GM12878 (cell line): ENCODE results near the gene ARR3. TPM values are rescaled to one million over a fixed set of nuclear protein-coding genes. Genes with fewer than 3 reads are reported as not detected.

Source experiments
- ATAC-seq: fragments of 200-7000 bp; cut with Tn5 transposase; 3 replicates; pipeline ENCODE4 v1.9.1; 2020; ENCODE audit warnings: mild to moderate bottlenecking, moderate library complexity
- BruUV-seq: library from RNA; stranded (reverse); fragments of 400-500 nt; replicated peaks from 2 replicates; lab custom pipeline; 2021; lab: Mats Ljungman, UMichigan
- CTCF ChIA-PET: fragments of 300-600 bp; sonication (Branson Sonifier 250); formaldehyde crosslinking; extraction: SDS; loops from one replicate; lab custom pipeline; 2021; ENCODE audit warnings: inconsistent platforms; lab: Yijun Ruan, JAX
- POLR2A ChIA-PET: fragments of 350-600 bp; formaldehyde crosslinking; extraction: SDS; loops from one replicate; lab custom pipeline; 2021; ENCODE audit warnings: inconsistent platforms; lab: Charles Lee
- RAD21 ChIA-PET: fragments of 300-600 bp; sonication (Branson Sonifier 250); formaldehyde crosslinking; loops from one replicate; lab custom pipeline; 2023; ENCODE audit warnings: antibody characterized with exemption; ENCODE audit not compliant: unreplicated experiment; lab: Charles Lee
- SMC1A ChIA-PET: fragments of 300-600 bp; sonication (Branson Sonifier 250); formaldehyde crosslinking; loops from one replicate; lab custom pipeline; 2023; ENCODE audit not compliant: unreplicated experiment, uncharacterized antibody; lab: Charles Lee
- DNase-seq: peaks from one replicate; pipeline ENCODE4 v3.0.0-alpha.2; 2011; ENCODE audit warnings: low read depth, low spot score
- FAIRE-seq: peaks from 3 replicates; lab custom pipeline; 2011; peaks lifted over from hg19 to GRCh38; lab: Jason Lieb, UNC
- H2AFZ ChIP-seq: 2 replicates; pipeline ENCODE4 v1.6.0; 2011; ENCODE audit warnings: low read depth, low read length, control low read depth; ENCODE audit not compliant: control insufficient read depth
- H3K27ac ChIP-seq: 2 replicates; pipeline ENCODE4 v1.5.1; 2011; ENCODE audit warnings: control low read depth; ENCODE audit not compliant: control insufficient read depth, insufficient read depth
- H3K27me3 ChIP-seq, 2 experiments: replicated peaks in 1 of 2; 2 replicates each; pipeline versions ENCODE4 v1.6.0 to v1.6.1; 2011; ENCODE audit warnings: low read length in 1 of 2; ENCODE audit not compliant: control insufficient read depth in 2 of 2, insufficient read depth in 2 of 2
- H3K36me3 ChIP-seq, 2 experiments: 2 replicates each; pipeline ENCODE4 v1.5.1; 2011; ENCODE audit warnings: low read length in 1 of 2; ENCODE audit not compliant: control insufficient read depth in 2 of 2, insufficient read depth in 2 of 2
- H3K4me1 ChIP-seq: 2 replicates; pipeline ENCODE4 v1.6.1; 2011; ENCODE audit warnings: mild to moderate bottlenecking, low read length, moderate library complexity, mixed read lengths; ENCODE audit not compliant: control insufficient read depth, insufficient read depth
- H3K4me2 ChIP-seq: 2 replicates; pipeline ENCODE4 v1.6.0; 2011; ENCODE audit warnings: control low read depth; ENCODE audit not compliant: control insufficient read depth, insufficient read depth
- H3K4me3 ChIP-seq: fragments of 200-600 bp; sonication (generic); 2 replicates; pipeline ENCODE4 v1.5.1; 2016
- H3K79me2 ChIP-seq: 2 replicates; pipeline ENCODE4 v1.6.0; 2011; ENCODE audit warnings: low read length; ENCODE audit not compliant: control insufficient read depth, insufficient read depth
- H3K9ac ChIP-seq: 2 replicates; pipeline ENCODE4 v1.8.0; 2011; ENCODE audit warnings: low read length, control low read depth, mixed read lengths; ENCODE audit not compliant: control insufficient read depth, insufficient read depth
- H3K9me3 ChIP-seq: replicated peaks from 3 replicates; pipeline ENCODE4 v1.5.1; 2011; ENCODE audit warnings: mild to moderate bottlenecking, low read length; ENCODE audit not compliant: control insufficient read depth, insufficient read depth
- H4K20me1 ChIP-seq: 2 replicates; pipeline ENCODE4 v1.6.0; 2011; ENCODE audit not compliant: control insufficient read depth, insufficient read depth
- BHLHE40 ChIP-seq, 2 experiments: fragments of 450-650 bp in 1 of 2; IDR thresholded peaks; 2 replicates each; pipeline ENCODE4 v1.6.1; 2011 to 2017; ENCODE audit warnings: low read depth in 2 of 2, borderline replicate concordance in 1 of 2, improper control_type of control experiment in 1 of 2, low read length in 1 of 2, mild to moderate bottlenecking in 1 of 2
- CHD4 ChIP-seq: fragments of 200-600 bp; sonication (generic); IDR thresholded peaks from 2 replicates; pipeline ENCODE4 v1.6.1; 2016; ENCODE audit warnings: mild to moderate bottlenecking
- EP300 ChIP-seq, 2 experiments: fragments of 150-350 bp in 1 of 2; IDR thresholded peaks; 2 replicates each; pipeline ENCODE4 v1.6.1; 2011 to 2012; ENCODE audit warnings: low read depth in 2 of 2, low read length in 2 of 2, borderline replicate concordance in 1 of 2, improper control_type of control experiment in 1 of 2, inconsistent platforms in 1 of 2; ENCODE audit not compliant: control insufficient read depth in 1 of 2
- EZH2 ChIP-seq: IDR thresholded peaks from 2 replicates; pipeline ENCODE4 v1.6.1; 2012; ENCODE audit warnings: low read depth, mild to moderate bottlenecking, control low read depth, inconsistent platforms, low read length, borderline replicate concordance; ENCODE audit not compliant: control insufficient read depth
- IKZF2 ChIP-seq, 2 experiments: fragments of 450-650 bp; IDR thresholded peaks; 2 replicates each; pipeline ENCODE4 v1.6.1; 2017; ENCODE audit warnings: mild to moderate bottlenecking in 2 of 2, moderate library complexity in 2 of 2
- IRF4 ChIP-seq: IDR thresholded peaks from 2 replicates; pipeline ENCODE4 v1.6.1; 2011; ENCODE audit warnings: low read depth, low read length
- KDM1A ChIP-seq: fragments of 200-600 bp; sonication (generic); IDR thresholded peaks from 2 replicates; pipeline ENCODE4 v1.6.1; 2016; ENCODE audit warnings: borderline replicate concordance
- LARP7 ChIP-seq: fragments of 450-650 bp; IDR thresholded peaks from 2 replicates; pipeline ENCODE4 v1.6.1; 2017; ENCODE audit warnings: mild to moderate bottlenecking
- POLR2AphosphoS2 ChIP-seq: IDR thresholded peaks from 2 replicates; pipeline ENCODE4 v1.6.1; 2011; ENCODE audit warnings: low read depth, mild to moderate bottlenecking, low read length, improper control_type of control experiment, moderate library complexity
- RAD21 ChIP-seq: IDR thresholded peaks from 2 replicates; pipeline ENCODE4 v1.6.1; 2011; ENCODE audit warnings: mild to moderate bottlenecking, low read depth, low read length, moderate library complexity; ENCODE audit not compliant: insufficient read depth
- RB1 ChIP-seq: fragments of 450-650 bp; formaldehyde crosslinking; IDR thresholded peaks from 2 replicates; pipeline ENCODE4 v1.6.1; 2017; ENCODE audit warnings: mild to moderate bottlenecking, borderline replicate concordance
- SMARCA5 ChIP-seq: fragments of 450-650 bp; IDR thresholded peaks from 2 replicates; pipeline ENCODE4 v1.6.1; 2017; ENCODE audit warnings: mild to moderate bottlenecking
- SREBF1 ChIP-seq: IDR thresholded peaks from 2 replicates; pipeline ENCODE4 v1.6.1; 2012; ENCODE audit warnings: mild to moderate bottlenecking, low read length
- ZBED1 ChIP-seq: IDR thresholded peaks from 2 replicates; pipeline ENCODE4 v1.6.1; 2016; ENCODE audit warnings: borderline replicate concordance
- ZSCAN29 ChIP-seq: fragments of 450-650 bp; IDR thresholded peaks from 2 replicates; pipeline ENCODE4 v1.6.1; 2017; ENCODE audit warnings: mild to moderate bottlenecking, moderate library complexity
- WGBS: methylation state at CpG from one replicate; pipeline ENCODE4 v1.1.6; 2016; ENCODE audit warnings: low lambda C conversion rate; ENCODE audit not compliant: insufficient replicate concordance, insufficient coverage; ENCODE audit errors: missing lambda C conversion rate; 5-methylcytosine and 5-hydroxymethylcytosine counted together
- in situ Hi-C: fragments of 300-500 bp; cut with MboI; formaldehyde crosslinking; loops from 9 replicates; pipeline ENCODE4 v1.14.3; 2018; ENCODE audit warnings: mixed read lengths
- intact Hi-C: fragments of 100-400 bp; cut with micrococcal nuclease; formaldehyde crosslinking; loops from one replicate; pipeline ENCODE4 v1.14.2; 2022; ENCODE audit not compliant: unreplicated experiment
- polyA plus RNA-seq, 11 experiments: library from polyadenylated mRNA; depleted of rRNA in 4 of 11; unstranded in 6 of 11; stranded (reverse) in 5 of 11; fragments of >200 nt; fragmentation: Nextera tagmentation in 4 of 11; fragmentation: Illumina TruSeq in 1 of 11; extraction: Ambion mirVana in 4 of 11; extraction: Trizol in 1 of 11; gene quantifications; 1 replicate in 1 of 11; 2 replicates in 10 of 11; pipeline versions ENCODE4 v1.2.1 to v1.2.3, GENCODE V29; 2011 to 2016; ENCODE audit warnings: inconsistent platforms in 2 of 11, missing spikeins in 2 of 11, low read depth in 1 of 11
- total RNA-seq, 4 experiments: library from RNA; depleted of rRNA in 3 of 4; stranded (reverse); fragments of >200 nt in 3 of 4; fragmentation: Illumina TruSeq in 1 of 4; extraction: Trizol in 1 of 4; gene quantifications; 2 replicates each; pipeline versions ENCODE4 v1.2.1 to v1.2.3, GENCODE V29; 2013 to 2021
- TF ChIP-seq, protein P1 (sequence below): fragments of 150-350 bp; IDR thresholded peaks from 2 replicates; pipeline ENCODE4 v1.6.1; 2014; ENCODE audit warnings: mild to moderate bottlenecking, low read depth, low read length

The ARR3 gene
- total and polyA plus RNA-seq, 10 of the 15 experiments (the other 5 are each of a cell fraction or from before 2014, with no cell fraction given) = not detected

- SMC1A ChIA-PET = interaction anchor here (0.7 kb wide), 1 partner anchor 113 kb away, joined by 3 read pairs; no protein-coding TSS in a partner anchor
- H2AFZ ChIP-seq = no peak overlapping the region
- CTCF ChIA-PET = no interaction called here
- in situ Hi-C loops = no loop called here
- no peak overlapping the region for H3K9ac ChIP-seq
- WGBS = 46% methylated on average over 3 of the region's 3 CpGs
- no peak overlapping the region for H3K27ac ChIP-seq
- POLR2A ChIA-PET = interaction anchor here (0.6 kb wide), 1 partner anchor 805 kb away, joined by 5 read pairs; no protein-coding TSS in a partner anchor
- intact Hi-C loops = no loop called here
- TF ChIP-seq EP300 (IDR thresholded peaks at IDR 0.05; ENCODE audit: borderline replicate concordance in 1 of 2, control insufficient read depth in 1 of 2, low read depth in 2 of 2, low read length in 2 of 2) = no peak
- no peak for TF ChIP-seq BHLHE40 (IDR thresholded peaks at IDR 0.05; ENCODE audit: borderline replicate concordance in 1 of 2, low read depth in 2 of 2, low read length in 1 of 2)
- TF ChIP-seq SMARCA5 = no peak
- TF ChIP-seq IRF4 = no peak
- no peak for TF ChIP-seq LARP7
- no peak for TF ChIP-seq SREBF1
- TF ChIP-seq RAD21 = no peak
- TF ChIP-seq CHD4 = no peak
- no peak for TF ChIP-seq ZSCAN29
- no peak for TF ChIP-seq IKZF2 (IDR thresholded peaks at IDR 0.05)
- no peak for TF ChIP-seq KDM1A
- TF ChIP-seq ZBED1 = no peak
- TF ChIP-seq POLR2AphosphoS2 = no peak
- no peak for TF ChIP-seq EZH2
- TF ChIP-seq RB1 = no peak
- TF ChIP-seq, protein P1, sequence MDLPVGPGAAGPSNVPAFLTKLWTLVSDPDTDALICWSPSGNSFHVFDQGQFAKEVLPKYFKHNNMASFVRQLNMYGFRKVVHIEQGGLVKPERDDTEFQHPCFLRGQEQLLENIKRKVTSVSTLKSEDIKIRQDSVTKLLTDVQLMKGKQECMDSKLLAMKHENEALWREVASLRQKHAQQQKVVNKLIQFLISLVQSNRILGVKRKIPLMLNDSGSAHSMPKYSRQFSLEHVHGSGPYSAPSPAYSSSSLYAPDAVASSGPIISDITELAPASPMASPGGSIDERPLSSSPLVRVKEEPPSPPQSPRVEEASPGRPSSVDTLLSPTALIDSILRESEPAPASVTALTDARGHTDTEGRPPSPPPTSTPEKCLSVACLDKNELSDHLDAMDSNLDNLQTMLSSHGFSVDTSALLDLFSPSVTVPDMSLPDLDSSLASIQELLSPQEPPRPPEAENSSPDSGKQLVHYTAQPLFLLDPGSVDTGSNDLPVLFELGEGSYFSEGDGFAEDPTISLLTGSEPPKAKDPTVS = no peak
- ATAC-seq = no peak
- H3K9me3 ChIP-seq = no peaks in the 10 kb centered on the region
- H4K20me1 ChIP-seq = no peaks in the 10 kb centered on the region
- H3K4me1 ChIP-seq = no peaks in the 10 kb centered on the region
- no peaks in the 10 kb centered on the region for H3K79me2 ChIP-seq
- no TSS peak for BruUV-seq
- no peak for FAIRE-seq
- H3K4me2 ChIP-seq = no peak overlapping the region
- H3K4me3 ChIP-seq = no peak overlapping the region
- no peak for DNase-seq
- H3K27me3 ChIP-seq = no peaks in the 10 kb centered on the region
- no peaks in the 10 kb centered on the region for H3K36me3 ChIP-seq
- RAD21 ChIA-PET = no interaction called here
Observed at GRCh38 chrX:70279081-70279480, 10.9 kb downstream of the ARR3 start.
